H9 (cell line): ENCODE data around the gene TTC13. TPM values are rescaled to one million over a fixed set of nuclear protein-coding genes. Genes with fewer than 3 reads are reported as not detected.

Experiments used
- DNase-seq: peaks from one replicate; pipeline ENCODE4 v3.0.0-alpha.2; 2017
- H2AFZ ChIP-seq: one replicate; pipeline ENCODE4 v1.6.1; 2013; ENCODE audit warnings: mild to moderate bottlenecking, low read length, control low read depth, moderate library complexity
- H2AK5ac ChIP-seq: 2 replicates; pipeline ENCODE4 v1.6.1; 2013; ENCODE audit warnings: low read length, control low read depth, mixed read lengths; ENCODE audit not compliant: insufficient read length
- H2BK120ac ChIP-seq: one replicate; pipeline ENCODE4 v1.6.1; 2013; ENCODE audit warnings: low read depth, mild to moderate bottlenecking, low read length, control low read depth, inconsistent platforms; ENCODE audit not compliant: poor library complexity, severe bottlenecking
- H2BK12ac ChIP-seq: 2 replicates; pipeline ENCODE4 v1.6.1; 2013; ENCODE audit warnings: low read length, control low read depth, mixed read lengths, low read depth; ENCODE audit not compliant: insufficient read length
- H2BK15ac ChIP-seq: 2 replicates; pipeline ENCODE4 v1.6.1; 2013; ENCODE audit warnings: low read depth, low read length, control low read depth
- H2BK20ac ChIP-seq: one replicate; pipeline ENCODE4 v1.6.1; 2013; ENCODE audit warnings: low read depth, mild to moderate bottlenecking, low read length, control low read depth, inconsistent platforms; ENCODE audit not compliant: poor library complexity, severe bottlenecking
- H2BK5ac ChIP-seq: 2 replicates; pipeline ENCODE4 v1.6.1; 2013; ENCODE audit warnings: low read length, control low read depth, mixed read lengths; ENCODE audit not compliant: insufficient read length
- H3K14ac ChIP-seq: 2 replicates; pipeline ENCODE4 v1.6.1; 2013; ENCODE audit warnings: low read length, control low read depth; ENCODE audit not compliant: insufficient read depth
- H3K18ac ChIP-seq: 2 replicates; pipeline ENCODE4 v1.6.1; 2013; ENCODE audit warnings: low read depth, mild to moderate bottlenecking, mixed read lengths, low read length, control low read depth; ENCODE audit not compliant: insufficient read length
- H3K23ac ChIP-seq: 2 replicates; pipeline ENCODE4 v1.6.1; 2013; ENCODE audit warnings: low read length, control low read depth, mixed read lengths, low read depth; ENCODE audit not compliant: insufficient read length
- H3K23me2 ChIP-seq: 2 replicates; pipeline ENCODE4 v1.6.1; 2013; ENCODE audit warnings: low read depth, mild to moderate bottlenecking, mixed read lengths, low read length, control low read depth; ENCODE audit not compliant: insufficient read length, poor library complexity, severe bottlenecking
- H3K27ac ChIP-seq: 2 replicates; pipeline ENCODE4 v1.5.1; 2013; ENCODE audit warnings: low read length, control low read depth, mixed read lengths, low read depth; ENCODE audit not compliant: insufficient read length
- H3K27me3 ChIP-seq: 2 replicates; pipeline ENCODE4 v1.6.1; 2013; ENCODE audit warnings: low read length, control low read depth, inconsistent platforms; ENCODE audit not compliant: insufficient read depth
- H3K4ac ChIP-seq: 2 replicates; pipeline ENCODE4 v1.6.1; 2013; ENCODE audit warnings: low read depth, mild to moderate bottlenecking, control low read depth, inconsistent platforms, low read length, moderate library complexity
- H3K4me1 ChIP-seq: 2 replicates; pipeline ENCODE4 v1.6.1; 2013; ENCODE audit warnings: low read length, control low read depth, inconsistent platforms; ENCODE audit not compliant: insufficient read depth
- H3K4me2 ChIP-seq: 2 replicates; pipeline ENCODE4 v1.6.1; 2013; ENCODE audit warnings: low read length, control low read depth, mixed read lengths; ENCODE audit not compliant: insufficient read length, insufficient read depth
- H3K56ac ChIP-seq: 2 replicates; pipeline ENCODE4 v1.6.1; 2013; ENCODE audit warnings: low read depth, mild to moderate bottlenecking, mixed read lengths, low read length, control low read depth; ENCODE audit not compliant: insufficient read length
- H3K79me1 ChIP-seq: 2 replicates; pipeline ENCODE4 v1.6.1; 2013; ENCODE audit warnings: low read depth, mild to moderate bottlenecking, moderate library complexity, low read length, control low read depth, inconsistent platforms; ENCODE audit not compliant: insufficient read depth, poor library complexity, severe bottlenecking
- H3K79me2 ChIP-seq: 2 replicates; pipeline ENCODE4 v1.6.1; 2013; ENCODE audit warnings: low read length, control low read depth, inconsistent platforms; ENCODE audit not compliant: insufficient read depth
- H3K9ac ChIP-seq: 2 replicates; pipeline ENCODE4 v1.6.1; 2013; ENCODE audit warnings: low read length, control low read depth, mixed read lengths; ENCODE audit not compliant: insufficient read length; ENCODE audit errors: extremely low read depth
- H3K9me3 ChIP-seq: one replicate; pipeline ENCODE4 v1.6.1; 2013; ENCODE audit warnings: low read depth, low read length, inconsistent platforms; ENCODE audit not compliant: control insufficient read depth
- H3T11ph ChIP-seq: one replicate; pipeline ENCODE4 v1.6.1; 2013; ENCODE audit warnings: mild to moderate bottlenecking, low read length, control low read depth, inconsistent platforms
- H4K20me1 ChIP-seq: one replicate; pipeline ENCODE4 v1.6.1; 2013; ENCODE audit not compliant: control insufficient read depth, insufficient read length, insufficient read depth
- H4K5ac ChIP-seq: 2 replicates; pipeline ENCODE4 v1.6.1; 2013; ENCODE audit warnings: low read depth, mild to moderate bottlenecking, mixed read lengths, low read length, control low read depth; ENCODE audit not compliant: insufficient read length
- H4K8ac ChIP-seq: replicated peaks from 2 replicates; pipeline ENCODE4 v1.6.1; 2013; ENCODE audit warnings: low read length, control low read depth, mixed read lengths, low read depth; ENCODE audit not compliant: insufficient read length
- H4K91ac ChIP-seq: 2 replicates; pipeline ENCODE4 v1.6.1; 2013; ENCODE audit warnings: low read depth, mild to moderate bottlenecking, moderate library complexity, mixed read lengths, low read length, control low read depth; ENCODE audit not compliant: insufficient read length
- H3K27ac Mint-ChIP-seq, 3 experiments: 2 replicates in 2 of 3; 3 replicates in 1 of 3; pipeline ENCODE4 v1.8.0; 2020 to 2021; ENCODE audit warnings: mixed read lengths in 3 of 3, mild to moderate bottlenecking in 1 of 3, moderate library complexity in 1 of 3
- H3K27me3 Mint-ChIP-seq: 2 replicates; pipeline ENCODE4 v1.8.0; 2021; ENCODE audit warnings: low read depth, mild to moderate bottlenecking, moderate library complexity, mixed read lengths
- H3K36me3 Mint-ChIP-seq, 3 experiments: 2 replicates in 2 of 3; 3 replicates in 1 of 3; pipeline ENCODE4 v1.8.0; 2020 to 2021; ENCODE audit warnings: low read depth in 3 of 3, mixed read lengths in 3 of 3; ENCODE audit not compliant: insufficient read depth in 1 of 3
- H3K4me1 Mint-ChIP-seq, 2 experiments: 2 replicates each; pipeline ENCODE4 v1.8.0; 2020; ENCODE audit warnings: mixed read lengths in 2 of 2
- H3K4me3 Mint-ChIP-seq, 2 experiments: 2 replicates in 1 of 2; 3 replicates in 1 of 2; pipeline ENCODE4 v1.8.0; 2020 to 2021; ENCODE audit warnings: mild to moderate bottlenecking in 2 of 2, mixed read lengths in 2 of 2, moderate library complexity in 1 of 2
- H3K9me3 Mint-ChIP-seq, 2 experiments: 2 replicates in 1 of 2; 3 replicates in 1 of 2; pipeline ENCODE4 v1.8.0; 2020; ENCODE audit warnings: mild to moderate bottlenecking in 2 of 2, mixed read lengths in 2 of 2, moderate library complexity in 1 of 2
- CTCF ChIP-seq: fragments of 200-600 bp; sonication (generic); conservative IDR thresholded peaks from 3 replicates; pipeline ENCODE4 v1.8.0; 2021; ENCODE audit warnings: antibody characterized with exemption, mild to moderate bottlenecking
- WGBS: extraction: QIAGEN DNeasy Blood & Tissue Kit; methylation state at CpG from one replicate; pipeline ENCODE4 v1.1.7; 2013; ENCODE audit warnings: missing lambda C conversion rate, low lambda C conversion rate, mixed read lengths; ENCODE audit not compliant: insufficient read length; ENCODE audit errors: extremely low coverage; 5-methylcytosine and 5-hydroxymethylcytosine counted together
- total RNA-seq: library from RNA; stranded (reverse); gene quantifications from 2 replicates; pipeline ENCODE4 v1.2.1, GENCODE V29; 2021

Gene TTC13
- total RNA-seq, 1 experiment from 2014 or later = 7.6 TPM

DNA sequence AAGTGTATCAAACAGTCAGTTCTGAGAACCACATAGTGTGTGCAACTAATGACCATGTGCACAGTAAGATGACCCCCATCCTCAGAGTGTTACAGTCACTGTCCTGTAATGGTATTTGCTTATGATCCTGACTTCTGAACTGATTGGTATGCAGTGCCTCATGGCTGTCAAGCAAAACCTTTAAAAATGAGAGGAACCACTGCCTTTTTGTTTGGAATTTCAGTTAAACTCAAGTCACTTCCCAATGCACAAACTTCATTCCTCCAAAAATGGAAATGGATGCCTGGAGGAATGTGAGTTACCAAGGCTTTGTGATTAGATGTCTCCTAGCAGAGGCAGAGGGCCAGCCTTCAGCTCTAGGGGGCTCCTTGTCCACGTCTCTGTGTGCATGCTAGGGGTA lies 120.8 kb downstream of the TTC13 start:
- no peaks in the 10 kb centered on the region for H3K9me3 ChIP-seq
- H3K36me3 Mint-ChIP-seq = peaks cover 28 to 30% (median 29%) of the 10 kb centered on the region in 3 experiments
- no peak overlapping the region for H3T11ph ChIP-seq
- H3K27me3 Mint-ChIP-seq = no peaks in the 10 kb centered on the region
- peaks cover 33 to 37% of the 10 kb centered on the region in 2 experiments for H3K4me1 Mint-ChIP-seq
- no peak overlapping the region for H3K18ac ChIP-seq
- no peak for DNase-seq
- H2BK20ac ChIP-seq = no peak overlapping the region
- no peak overlapping the region for H3K4me2 ChIP-seq
- peaks cover 0 to 1% of the 10 kb centered on the region in 2 experiments; a peak in 1 of 5 replicates for H3K9me3 Mint-ChIP-seq
- no peak overlapping the region; a peak in 1 of 7 replicates for H3K27ac Mint-ChIP-seq
- no peak overlapping the region for H2BK5ac ChIP-seq
- no peaks in the 10 kb centered on the region for H3K27me3 ChIP-seq
- H4K20me1 ChIP-seq = no peaks in the 10 kb centered on the region
- H3K56ac ChIP-seq = no peak overlapping the region
- H3K23me2 ChIP-seq = peaks cover 3% of the 10 kb centered on the region
- no peak overlapping the region for H4K8ac ChIP-seq
- no peak for TF ChIP-seq CTCF
- no peak overlapping the region for H2BK15ac ChIP-seq
- H4K91ac ChIP-seq = no peak overlapping the region
- no peak overlapping the region for H3K14ac ChIP-seq
- H3K4me3 Mint-ChIP-seq = no peak overlapping the region
- H2AK5ac ChIP-seq = no peak overlapping the region
- H3K79me1 ChIP-seq = no peaks in the 10 kb centered on the region
- no peak overlapping the region for H4K5ac ChIP-seq
- H3K27ac ChIP-seq = no peak overlapping the region
- H3K9ac ChIP-seq = no peak overlapping the region
- no peaks in the 10 kb centered on the region for H3K4me1 ChIP-seq
- no peaks in the 10 kb centered on the region for H3K79me2 ChIP-seq
- H2BK120ac ChIP-seq = no peak overlapping the region
- no peak overlapping the region for H3K23ac ChIP-seq
- WGBS = no CpG with 5 or more reads among the region's 1 CpG
- no peak overlapping the region for H2AFZ ChIP-seq
- no peak overlapping the region for H3K4ac ChIP-seq
- H2BK12ac ChIP-seq = no peak overlapping the region
